PC-9 (cell line): ENCODE data around the gene SPATA25. TPM values are rescaled to one million over a fixed set of nuclear protein-coding genes. Genes with fewer than 3 reads are reported as not detected.

Source experiments
- BruUV-seq: library from RNA; stranded (reverse); fragments of 400-500 nt; replicated peaks from 2 replicates; lab custom pipeline; 2021; lab: Mats Ljungman, UMichigan
- CTCF ChIA-PET: fragments of 300-600 bp; sonication (Branson Sonifier 250); formaldehyde crosslinking; loops from one replicate; lab custom pipeline; 2022; ENCODE audit warnings: antibody characterized with exemption; lab: Charles Lee
- POLR2A ChIA-PET: fragments of 300-600 bp; sonication (Branson Sonifier 250); formaldehyde crosslinking; loops from one replicate; lab custom pipeline; 2022; ENCODE audit warnings: antibody characterized with exemption; ENCODE audit not compliant: unreplicated experiment; lab: Charles Lee
- DNase-seq, 2 experiments: peaks; one replicate each; pipeline versions ENCODE4 v3.0.0 to v3.0.0-alpha.2; 2015 to 2022; ENCODE audit warnings: mixed read lengths in 1 of 2
- H2AFZ ChIP-seq: fragments of 200-600 bp; sonication (generic); 2 replicates; pipeline ENCODE4 v1.8.1; 2017; ENCODE audit warnings: antibody characterized with exemption
- H3F3A ChIP-seq: fragments of 200-600 bp; sonication (generic); 2 replicates; pipeline ENCODE4 v1.8.1; 2017; ENCODE audit warnings: antibody characterized with exemption, mild to moderate bottlenecking, low read depth; ENCODE audit not compliant: insufficient read depth
- H3K27ac ChIP-seq: fragments of 200-600 bp; sonication (generic); 2 replicates; pipeline ENCODE4 v1.6.1; 2016; ENCODE audit warnings: mixed run types
- H3K27me3 ChIP-seq: fragments of 200-600 bp; sonication (generic); 2 replicates; pipeline ENCODE4 v1.6.1; 2016; ENCODE audit warnings: low read depth, mixed run types; ENCODE audit not compliant: insufficient read depth
- H3K36me3 ChIP-seq: fragments of 200-600 bp; sonication (generic); 2 replicates; pipeline ENCODE4 v1.6.1; 2016; ENCODE audit warnings: low read depth, mixed run types
- H3K4me1 ChIP-seq: fragments of 200-600 bp; sonication (generic); replicated peaks from 2 replicates; pipeline ENCODE4 v1.6.1; 2016; ENCODE audit warnings: mixed run types; ENCODE audit not compliant: insufficient read depth
- H3K4me2 ChIP-seq: fragments of 200-600 bp; sonication (generic); 2 replicates; pipeline ENCODE4 v1.6.1; 2017; ENCODE audit warnings: mixed run types
- H3K4me3 ChIP-seq: fragments of 200-600 bp; sonication (generic); 2 replicates; pipeline ENCODE4 v1.6.1; 2016; ENCODE audit warnings: mixed run types
- H3K79me2 ChIP-seq: fragments of 200-600 bp; sonication (generic); 2 replicates; pipeline ENCODE4 v1.6.1; 2017; ENCODE audit warnings: low read depth, mixed run types
- H3K9me2 ChIP-seq: fragments of 200-600 bp; sonication (generic); 2 replicates; pipeline ENCODE4 v1.8.1; 2017; ENCODE audit warnings: mild to moderate bottlenecking; ENCODE audit not compliant: insufficient read depth
- H3K9me3 ChIP-seq: fragments of 200-600 bp; sonication (generic); 2 replicates; pipeline ENCODE4 v1.8.1; 2016; ENCODE audit warnings: low read depth; ENCODE audit not compliant: insufficient read depth
- H4K20me1 ChIP-seq: fragments of 200-600 bp; sonication (generic); 2 replicates; pipeline ENCODE4 v1.8.1; 2017; ENCODE audit not compliant: insufficient read depth
- CTCF ChIP-seq: fragments of 200-600 bp; sonication (generic); conservative IDR thresholded peaks from 2 replicates; pipeline ENCODE4 v1.6.1; 2017; ENCODE audit warnings: mixed run types, antibody characterized with exemption, mild to moderate bottlenecking, moderate library complexity
- EZH2 ChIP-seq: fragments of 200-600 bp; sonication (generic); IDR thresholded peaks from 2 replicates; pipeline ENCODE4 v1.8.0; 2017; ENCODE audit warnings: antibody characterized with exemption, low read depth
- intact Hi-C: fragments of 100-400 bp; cut with micrococcal nuclease; formaldehyde crosslinking; loops from one replicate; pipeline ENCODE4 v1.10.0; 2022; ENCODE audit not compliant: unreplicated experiment
- total RNA-seq: library from RNA; stranded (reverse); gene quantifications from 2 replicates; pipeline ENCODE4 v1.2.3, GENCODE V29; 2021

The SPATA25 gene
- total RNA-seq, 1 experiment from 2014 or later = 5.2 TPM

GRCh38 chr20:45924391-45925261, 37.2 kb upstream of the SPATA25 start:
- Histone ChIP-seq H3F3A (peaks cover 31% of the 10 kb centered on the region), H3K36me3 (no peaks in the 10 kb centered on the region), H3K27ac (no peak overlapping the region), H3K4me3 (no peak overlapping the region), H3K4me1 (no peaks in the 10 kb centered on the region), H3K4me2 (no peak overlapping the region), H2AFZ (no peak overlapping the region), H3K9me2 (no peaks in the 10 kb centered on the region), H3K79me2 (no peaks in the 10 kb centered on the region), H4K20me1 (no peaks in the 10 kb centered on the region), H3K27me3 (no peaks in the 10 kb centered on the region), H3K9me3 (no peaks in the 10 kb centered on the region)
- ChIA-PET POLR2A (interaction anchor here (0.6 kb wide), 1 partner anchor 91 kb away, joined by 3 read pairs; the partner anchor contains the start of gene SNX21), CTCF (no interaction called here)
- DNase-seq = no peak
- intact Hi-C loops = no loop called here
- no peak for TF ChIP-seq CTCF
- TF ChIP-seq EZH2 = no peak
- no TSS peak for BruUV-seq

- TF ChIP-seq EZH2 (no peak), CTCF (no peak)
- no peak overlapping the region for H2AFZ ChIP-seq
- no TSS peak for BruUV-seq
- H3K4me1 ChIP-seq = 0 out of 2 replicates have a peak, but pooled peaks cover 2% of the 10 kb centered on the region
- no peaks in the 10 kb centered on the region for H3K9me2 ChIP-seq
- POLR2A ChIA-PET = interaction anchor here (0.8 to 1.2 kb wide), 2 partner anchors 9 to 13 kb away, joined by 3 to 4 read pairs; partner anchors contain the start of gene PLTP
- no peaks in the 10 kb centered on the region for H3K36me3 ChIP-seq
- no peaks in the 10 kb centered on the region for H4K20me1 ChIP-seq
- CTCF ChIA-PET = interaction anchor here (1.2 kb wide), 1 partner anchor 48 kb away, joined by 4 read pairs; no protein-coding TSS in a partner anchor
- no peak overlapping the region for H3K4me3 ChIP-seq
- no peak overlapping the region for H3K4me2 ChIP-seq
- H3K79me2 ChIP-seq = no peaks in the 10 kb centered on the region
- DNase-seq = no peak
- H3K9me3 ChIP-seq = no peaks in the 10 kb centered on the region
- H3K27ac ChIP-seq = no peak overlapping the region
- H3K27me3 ChIP-seq = no peaks in the 10 kb centered on the region
- H3F3A ChIP-seq = peaks cover 15% of the 10 kb centered on the region; the same call in 1 of the 2 replicates
- intact Hi-C loops = no loop called here
Observed at GRCh38 chr20:45921337-45922189, 34.1 kb upstream of the SPATA25 start.
